Mammary epithelial cell (primary cell): ENCODE data around the gene RAB17.

Experiments
- CTCF ChIP-seq, 2 donors: IDR thresholded peaks in 1 of 2; conservative IDR thresholded peaks in 1 of 2; 2 replicates each; pipeline ENCODE4 v1.5.1; 2011 to 2012; ENCODE audit warnings: inconsistent platforms in 2 of 2, low read length in 2 of 2, mild to moderate bottlenecking in 2 of 2, control low read depth in 1 of 2, low read depth in 1 of 2; ENCODE audit not compliant: insufficient read depth in 1 of 2; ENCODE audit errors: extremely low read depth in 1 of 2
- EZH2 ChIP-seq: IDR thresholded peaks from 2 replicates; pipeline ENCODE4 v1.6.1; 2012; ENCODE audit warnings: low read length, inconsistent platforms, borderline replicate concordance

GRCh38 chr2:237539681-237540080 lies 50.9 kb downstream of the RAB17 start:
- TF ChIP-seq CTCF (conservative IDR thresholded peaks at IDR 0.05 in 1 of 2, IDR thresholded peaks at IDR 0.05 in 1 of 2; ENCODE audit: extremely low read depth in 1 of 2, insufficient read depth in 1 of 2, low read depth in 1 of 2, low read length in 2 of 2), result no peak
- no peak for TF ChIP-seq EZH2
